RWPE1 (cell line): Measurements from ENCODE around the gene MYORG.

ENCODE experiments used
- CTCF ChIA-PET: fragments of 350-600 bp; sonication (Branson Sonifier 250); formaldehyde crosslinking; extraction: SDS; loops from one replicate; lab custom pipeline; 2021; lab: Yijun Ruan, JAX
- POLR2A ChIA-PET: fragments of 400-600 bp; formaldehyde crosslinking; extraction: SDS; loops from one replicate; lab custom pipeline; 2020; ENCODE audit warnings: antibody characterized with exemption; ENCODE audit not compliant: low non-redundant PET; lab: Yijun Ruan, JAX
- DNase-seq: peaks from one replicate; pipeline ENCODE4 v3.0.0; 2012; ENCODE audit warnings: low spot score
- H3K27ac ChIP-seq: fragments of 450-650 bp; 2 replicates; pipeline ENCODE4 v1.5.1; 2017
- CTCF ChIP-seq: fragments of 450-650 bp; conservative IDR thresholded peaks from 2 replicates; pipeline ENCODE4 v1.5.1; 2017; ENCODE audit warnings: low read depth, mild to moderate bottlenecking

The MYORG gene

GRCh38 chr9:34375901-34376595 lies 650 bp downstream of the MYORG start:
- ChIA-PET POLR2A (interaction anchor here (0.6 to 1.9 kb wide), 3 partner anchors 42 to 1198 kb away, joined by 3 to 6 read pairs (median 4); no protein-coding TSS in a partner anchor), CTCF (interaction anchor here (0.5 to 6.2 kb wide), 8 partner anchors 12 to 1542 kb away, joined by 3 to 54 read pairs (median 3); no protein-coding TSS in a partner anchor)
- H3K27ac ChIP-seq = peak overlapping the region; percentile 77
- TF ChIP-seq CTCF = peak; percentile 66
- DNase-seq = peak; percentile 67

GRCh38 chr9:34374905-34375552 lies 1.7 kb downstream of the MYORG start:
- no peak overlapping the region for H3K27ac ChIP-seq
- POLR2A ChIA-PET = interaction anchor here (0.7 kb wide), 1 partner anchor 20 kb away, joined by 3 read pairs; no protein-coding TSS in a partner anchor
- TF ChIP-seq CTCF = no peak
- no peak for DNase-seq
- CTCF ChIA-PET = interaction anchor here (0.6 to 1.4 kb wide), 3 partner anchors 201 to 259 kb away, joined by 3 to 5 read pairs (median 4); no protein-coding TSS in a partner anchor

GRCh38 chr9:34374339-34374738 lies 2.4 kb downstream of the MYORG start:
- ChIA-PET POLR2A (no interaction called here), CTCF (interaction anchor here (0.6 kb wide), 1 partner anchor 500 kb away, joined by 3 read pairs; no protein-coding TSS in a partner anchor)
- no peak overlapping the region for H3K27ac ChIP-seq
- no peak for TF ChIP-seq CTCF
- no peak for DNase-seq

- no peak overlapping the region for H3K27ac ChIP-seq
- POLR2A ChIA-PET = no interaction called here
- DNase-seq = no peak
- CTCF ChIA-PET = interaction anchor here (0.6 kb wide), 1 partner anchor 499 kb away, joined by 3 read pairs; no protein-coding TSS in a partner anchor
- no peak for TF ChIP-seq CTCF
These were observed 2.9 kb downstream of the MYORG start for GRCh38 chr9:34373749-34374148.

- POLR2A ChIA-PET = no interaction called here
- no peak for TF ChIP-seq CTCF
- CTCF ChIA-PET = interaction anchor here (0.6 kb wide), 1 partner anchor 73 kb away, joined by 5 read pairs; no protein-coding TSS in a partner anchor
- no peak for DNase-seq
- H3K27ac ChIP-seq = no peak overlapping the region
These were observed 4.2 kb downstream of the MYORG start for GRCh38 chr9:34372467-34373011.

GRCh38 chr9:34371886-34372466 lies 4.7 kb downstream of the MYORG start:
- no peak overlapping the region for H3K27ac ChIP-seq
- TF ChIP-seq CTCF = no peak
- DNase-seq = no peak
- CTCF ChIA-PET = no interaction called here
- POLR2A ChIA-PET = no interaction called here
